Measurements from ENCODE around the gene OPN1LW. TPM values are rescaled to one million over a fixed set of nuclear protein-coding genes. Genes with fewer than 3 reads are reported as not detected.

OPN1LW gene
- total RNA-seq, 2 donors from 2014 or later: not detected

GRCh38 chrX:154098551-154098950 is 45.5 kb upstream of the OPN1LW start:
- peak overlapping the region; percentile 68 for H3K4me3 ChIP-seq
- no peak for TF ChIP-seq CTCF (IDR thresholded peaks at IDR 0.05)
- no peak for DNase-seq (ENCODE audit: low spot score)
- ATAC-seq (ENCODE audit: insufficient number of reproducible peaks, low FRiP score, low read depth): no peak
- peaks cover 17 to 24% of the 10 kb centered on the region in 2 donors for H3K4me1 ChIP-seq (ENCODE audit: control insufficient read depth in 1 of 2, low read depth in 2 of 2)
- H3K36me3 ChIP-seq: no peaks in the 10 kb centered on the region
- H3K27ac ChIP-seq: no peak overlapping the region
- no peaks in the 10 kb centered on the region for H3K9me3 ChIP-seq
- no peaks in the 10 kb centered on the region for H3K27me3 ChIP-seq (replicated peaks; ENCODE audit: insufficient read depth)

- no peaks in the 10 kb centered on the region for H3K4me1 ChIP-seq (ENCODE audit: control insufficient read depth in 1 of 2, low read depth in 2 of 2)
- no peak overlapping the region for H3K4me3 ChIP-seq
- no peaks in the 10 kb centered on the region for H3K36me3 ChIP-seq
- ATAC-seq (ENCODE audit: insufficient number of reproducible peaks, low FRiP score, low read depth): no peak
- H3K27me3 ChIP-seq (replicated peaks; ENCODE audit: insufficient read depth): no peaks in the 10 kb centered on the region
- no peak overlapping the region for H3K27ac ChIP-seq
- no peak for DNase-seq (ENCODE audit: low spot score)
- H3K9me3 ChIP-seq: no peaks in the 10 kb centered on the region
- no peak for TF ChIP-seq CTCF (IDR thresholded peaks at IDR 0.05)
These were observed 30.3 kb upstream of the OPN1LW start for GRCh38 chrX:154113729-154114128.

- H3K4me1 ChIP-seq (ENCODE audit: control insufficient read depth in 1 of 2, low read depth in 2 of 2): no peaks in the 10 kb centered on the region
- no peak for DNase-seq (ENCODE audit: low spot score)
- no peaks in the 10 kb centered on the region for H3K36me3 ChIP-seq
- no peak for ATAC-seq (ENCODE audit: insufficient number of reproducible peaks, low FRiP score, low read depth)
- TF ChIP-seq CTCF (IDR thresholded peaks at IDR 0.05): no peak
- H3K4me3 ChIP-seq: no peak overlapping the region
- H3K27ac ChIP-seq: no peak overlapping the region
- no peaks in the 10 kb centered on the region for H3K9me3 ChIP-seq
- H3K27me3 ChIP-seq (replicated peaks; ENCODE audit: insufficient read depth): no peaks in the 10 kb centered on the region
These were observed 29.4 kb upstream of the OPN1LW start for GRCh38 chrX:154114652-154115051.

GRCh38 chrX:154115071-154115470 is 29.0 kb upstream of the OPN1LW start:
- DNase-seq (ENCODE audit: low spot score) (no peak), ATAC-seq (ENCODE audit: insufficient number of reproducible peaks, low FRiP score, low read depth) (no peak)
- Histone ChIP-seq H3K27ac (no peak overlapping the region), H3K9me3 (no peaks in the 10 kb centered on the region), H3K4me3 (no peak overlapping the region), H3K36me3 (no peaks in the 10 kb centered on the region), H3K27me3 (replicated peaks; ENCODE audit: insufficient read depth) (no peaks in the 10 kb centered on the region), H3K4me1 (ENCODE audit: control insufficient read depth in 1 of 2, low read depth in 2 of 2) (no peaks in the 10 kb centered on the region)
- TF ChIP-seq CTCF (IDR thresholded peaks at IDR 0.05): no peak

GRCh38 chrX:154115750-154116149 is 28.3 kb upstream of the OPN1LW start:
- Histone ChIP-seq H3K4me1 (ENCODE audit: control insufficient read depth in 1 of 2, low read depth in 2 of 2) (no peaks in the 10 kb centered on the region), H3K9me3 (no peaks in the 10 kb centered on the region), H3K36me3 (no peaks in the 10 kb centered on the region), H3K27me3 (replicated peaks; ENCODE audit: insufficient read depth) (no peaks in the 10 kb centered on the region), H3K4me3 (no peak overlapping the region), H3K27ac (no peak overlapping the region)
- no peak for TF ChIP-seq CTCF (IDR thresholded peaks at IDR 0.05)
- ATAC-seq (ENCODE audit: insufficient number of reproducible peaks, low FRiP score, low read depth): no peak
- no peak for DNase-seq (ENCODE audit: low spot score)
